Panc1 (cell line): ENCODE results near the gene CILP2.

Source experiments
- POLR2AphosphoS5 ChIP-seq: IDR thresholded peaks from 2 replicates; pipeline ENCODE4 v1.6.1; 2012; ENCODE audit warnings: mild to moderate bottlenecking, low read depth, low read length, moderate library complexity
- SIN3A ChIP-seq: IDR thresholded peaks from 2 replicates; pipeline ENCODE4 v1.6.1; 2012; ENCODE audit warnings: low read depth, mild to moderate bottlenecking, low read length, moderate library complexity, borderline replicate concordance; ENCODE audit not compliant: insufficient read depth

- TF ChIP-seq SIN3A (no peak), POLR2AphosphoS5 (no peak)
Observed at GRCh38 chr19:19561946-19562664, 24.0 kb downstream of the CILP2 start.
